NCI-H2227 (cell line): ENCODE results near the gene FAM181A.

Experiments used
- DNase-seq: peaks from one replicate; lab custom pipeline; 2025; ENCODE audit not compliant: unreplicated experiment; lab: John Stamatoyannopoulos, UW

The FAM181A gene

DNA sequence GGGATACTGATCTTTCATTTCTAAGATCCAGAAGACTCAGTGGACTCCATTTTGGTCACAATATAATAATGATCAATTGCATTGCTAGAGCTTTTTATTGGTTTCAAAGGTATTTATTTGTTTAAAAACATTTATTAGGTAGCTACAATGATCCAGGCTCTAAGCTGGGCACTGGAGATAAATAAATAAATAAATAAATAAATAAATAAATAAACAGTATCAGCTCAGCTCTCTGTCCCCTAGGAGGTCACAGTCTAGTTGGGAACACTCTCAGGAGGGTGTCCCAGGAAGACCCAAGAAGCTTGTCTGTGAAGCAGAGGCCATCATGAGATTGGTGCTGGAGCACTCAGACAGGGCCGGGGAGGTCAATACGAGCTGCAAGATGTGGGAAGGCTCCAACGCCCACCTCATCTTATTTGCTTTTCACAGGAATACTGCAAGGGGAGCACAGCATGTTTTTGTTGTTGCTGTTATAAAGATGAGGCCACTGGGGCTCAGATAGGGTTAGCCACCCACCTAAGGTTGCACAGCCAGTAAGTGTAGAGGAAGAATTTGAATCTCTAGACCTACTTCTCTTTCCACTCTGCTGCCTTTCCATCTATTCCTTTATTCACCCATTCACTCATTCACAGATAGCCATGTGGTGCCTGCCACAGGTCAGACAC, 33.8 kb downstream of the FAM181A start:
- no peak for DNase-seq

DNA sequence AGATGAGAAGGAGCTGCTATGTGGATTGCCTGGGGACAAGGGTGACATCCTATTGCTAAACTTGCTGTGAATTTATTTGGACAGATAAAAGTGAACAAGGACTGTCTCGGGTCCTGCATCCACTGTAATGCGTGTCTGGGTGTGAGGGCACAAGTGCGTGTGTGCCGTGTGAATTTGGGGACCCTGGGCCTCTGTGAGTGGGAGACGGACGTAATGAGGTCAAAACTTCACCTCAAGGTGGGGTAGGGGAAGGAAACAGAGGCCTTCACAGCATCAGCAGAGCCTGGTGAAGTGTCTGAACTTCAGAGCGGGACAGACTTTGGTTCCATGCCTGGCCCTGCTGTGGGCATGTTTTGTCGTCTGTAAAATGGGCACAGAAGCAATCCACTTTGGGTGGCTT, 34.5 kb downstream of the FAM181A start:
- no peak for DNase-seq

DNA sequence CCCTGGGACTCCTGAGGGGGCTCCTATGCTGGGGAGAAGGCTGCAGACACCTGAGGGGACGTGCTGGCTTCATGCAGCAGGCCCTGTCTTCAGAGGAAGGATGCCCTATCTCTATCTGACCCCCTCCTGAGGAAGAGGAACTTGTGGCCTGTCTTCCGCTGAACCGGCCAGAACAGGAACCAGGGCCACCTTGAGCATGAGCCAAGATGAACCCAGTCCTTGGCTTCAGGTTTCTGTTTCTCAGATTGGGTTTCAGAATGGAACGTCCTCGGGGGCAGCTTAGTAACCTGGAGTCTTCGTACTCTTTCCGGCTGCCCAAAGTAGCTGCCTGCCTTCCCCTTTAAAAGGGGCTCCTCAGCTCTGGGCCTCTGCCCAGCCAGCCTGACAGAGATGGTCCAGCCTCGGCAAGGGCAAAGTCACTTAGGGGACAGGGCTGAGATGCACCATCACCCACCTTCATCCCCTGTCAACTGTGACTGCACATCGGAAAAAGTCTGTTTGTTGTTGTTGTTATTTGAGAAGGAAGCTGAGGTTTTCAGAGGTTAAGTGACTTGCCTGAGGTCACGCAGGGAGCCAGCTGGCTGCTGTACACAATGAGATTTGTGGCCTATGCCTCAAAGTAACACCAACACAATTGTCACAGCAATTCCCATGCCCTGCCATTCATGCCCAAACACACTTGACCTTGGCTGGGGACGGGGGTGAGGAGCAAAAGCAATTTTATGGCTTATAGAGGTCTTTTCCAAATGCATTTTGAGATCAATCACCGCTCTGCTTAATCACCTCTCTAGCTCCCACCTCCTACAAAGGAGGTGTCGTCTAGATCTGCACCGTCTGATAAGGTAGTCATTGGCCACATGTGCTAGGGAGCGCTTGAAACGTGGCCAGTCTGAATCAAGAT, 35.8 kb downstream of the FAM181A start:
- no peak for DNase-seq

DNA sequence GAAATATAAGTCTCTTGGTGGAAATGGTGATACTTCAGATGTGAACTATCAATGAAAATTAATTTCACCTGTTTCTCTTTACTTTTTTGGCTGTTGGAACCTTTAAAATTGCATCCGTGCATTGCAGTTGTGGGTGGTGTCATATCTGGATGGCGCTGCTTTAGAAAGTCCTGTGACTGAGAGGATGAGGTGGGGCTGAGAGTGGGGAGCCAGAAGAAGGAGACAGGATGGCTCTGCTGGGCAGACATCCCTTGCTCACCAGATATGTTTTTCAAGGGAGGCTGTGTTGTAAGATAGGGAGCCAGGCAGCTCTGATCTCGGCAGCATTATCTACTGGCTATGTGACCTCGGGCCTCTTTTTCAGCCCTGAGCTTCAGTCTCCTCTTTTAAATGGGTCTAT, 36.5 kb downstream of the FAM181A start:
- no peak for DNase-seq

DNA sequence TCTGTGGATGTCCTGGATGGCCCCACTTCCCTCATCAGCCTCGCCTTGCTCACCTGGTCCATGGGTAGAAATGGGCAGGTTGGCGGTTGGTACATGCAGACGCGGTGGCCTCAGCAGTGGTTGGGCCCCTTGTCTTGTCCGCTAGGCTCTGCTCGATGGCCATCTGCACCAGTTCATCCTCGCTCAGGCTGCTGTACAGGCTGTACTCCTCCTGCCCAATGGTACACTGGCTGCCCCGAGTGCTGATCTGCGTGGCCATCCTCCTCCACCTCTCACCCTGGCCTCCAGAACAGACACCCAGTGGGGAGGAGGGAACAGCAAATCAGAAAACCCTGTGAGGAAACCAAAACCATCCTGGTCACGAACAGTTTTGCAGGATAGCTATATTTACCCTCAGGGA, 37.1 kb downstream of the FAM181A start:
- DNase-seq: no peak

DNA sequence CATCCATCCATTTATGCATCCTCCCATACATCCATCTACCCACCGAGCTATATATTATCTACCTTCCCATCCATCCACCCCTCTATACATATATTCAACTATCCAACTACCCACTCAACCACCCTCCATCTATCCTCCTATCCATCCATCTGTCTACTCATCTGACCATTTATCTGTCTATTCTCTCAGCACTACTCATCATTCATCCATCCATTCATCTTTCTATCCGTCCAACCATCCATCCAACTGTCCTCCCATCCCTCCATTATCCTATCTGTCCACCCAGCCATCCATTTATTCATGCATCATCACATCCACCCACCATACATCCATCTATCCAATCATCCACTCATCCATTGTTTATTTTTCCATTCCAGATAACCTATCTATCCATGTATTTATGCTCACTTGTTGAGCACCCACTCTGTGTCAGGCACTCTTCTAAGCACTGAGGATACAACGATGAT, 37.7 kb downstream of the FAM181A start:
- no peak for DNase-seq

DNA sequence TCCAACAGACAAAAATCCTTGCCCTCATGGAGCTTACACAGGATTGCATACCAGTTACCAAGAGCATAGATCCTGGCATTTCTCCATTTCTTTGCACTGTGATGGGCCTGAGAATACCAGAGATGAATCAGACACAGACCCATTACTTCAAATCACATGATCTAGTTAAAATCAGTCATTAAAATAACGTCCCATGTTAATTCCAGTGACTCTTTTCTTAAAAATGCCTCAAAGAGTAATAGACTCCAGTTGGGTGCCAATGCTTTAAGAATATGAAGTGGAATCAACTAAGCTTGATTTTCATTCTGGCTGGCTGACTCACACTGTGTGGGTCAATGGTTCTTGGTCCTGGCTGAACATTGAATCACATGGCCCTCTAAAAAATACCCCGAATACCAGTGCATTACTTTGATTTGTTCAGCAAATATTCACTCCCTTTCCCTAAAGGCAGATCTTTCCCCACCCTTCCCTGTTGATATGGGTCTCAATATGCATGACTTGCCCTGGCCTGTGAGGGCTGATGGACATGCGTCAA, 38.2 kb downstream of the FAM181A start:
- DNase-seq: no peak

DNA sequence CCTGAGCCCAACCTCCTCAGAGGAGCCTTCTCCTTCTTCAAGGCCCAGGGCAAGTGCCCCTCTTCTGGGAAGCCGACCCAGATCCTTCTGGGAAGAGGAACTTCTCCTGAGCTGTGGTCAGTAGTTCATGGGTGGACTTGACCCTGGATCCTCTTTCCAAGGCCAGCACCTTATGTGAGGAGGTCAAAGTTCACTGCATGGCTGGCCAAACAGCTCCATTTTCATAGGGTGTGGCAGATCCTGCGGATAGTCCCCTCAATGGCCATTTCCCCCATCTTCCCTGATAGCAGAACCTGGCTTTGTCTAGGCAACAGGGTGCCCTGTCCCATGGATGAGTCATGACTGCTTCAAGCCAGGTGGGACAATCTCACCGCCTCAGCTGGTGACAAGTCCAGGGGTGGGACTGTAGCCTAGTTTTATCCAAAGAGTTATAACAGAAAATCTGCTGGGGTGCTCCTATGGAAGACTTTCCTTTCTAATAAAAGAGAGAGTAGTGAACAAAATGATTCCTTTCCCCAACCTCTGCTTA, 38.9 kb downstream of the FAM181A start:
- DNase-seq: no peak

DNA sequence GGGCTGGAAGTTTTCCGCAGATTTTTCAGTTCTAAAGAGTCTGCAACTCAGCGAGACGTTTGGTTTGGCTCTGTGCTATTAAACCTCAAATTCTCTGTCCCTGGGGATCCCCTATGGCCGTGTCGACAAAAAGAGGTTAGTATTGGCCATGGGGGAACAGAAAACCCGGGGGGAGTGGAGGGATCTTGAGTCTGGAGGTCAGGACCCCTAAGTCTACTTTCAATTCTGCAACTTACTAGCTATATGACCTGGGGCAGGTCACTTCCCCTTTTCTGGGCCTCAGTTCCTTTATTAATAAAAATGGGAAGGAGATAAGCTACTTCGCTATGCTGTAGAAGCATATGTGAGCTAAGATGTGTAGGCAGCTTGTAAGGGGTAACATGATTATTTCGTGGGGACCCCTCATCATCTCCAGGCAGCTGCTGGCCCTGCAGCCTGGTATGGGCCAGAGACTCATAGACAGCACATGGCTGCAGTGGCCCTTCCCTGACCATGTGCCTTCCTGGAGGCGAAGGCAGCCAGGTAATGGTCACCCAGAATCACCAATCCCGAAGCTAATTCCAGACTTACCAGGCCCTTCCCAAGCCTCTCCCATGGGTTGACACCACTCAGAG, 40.6 kb downstream of the FAM181A start:
- DNase-seq: no peak

DNA sequence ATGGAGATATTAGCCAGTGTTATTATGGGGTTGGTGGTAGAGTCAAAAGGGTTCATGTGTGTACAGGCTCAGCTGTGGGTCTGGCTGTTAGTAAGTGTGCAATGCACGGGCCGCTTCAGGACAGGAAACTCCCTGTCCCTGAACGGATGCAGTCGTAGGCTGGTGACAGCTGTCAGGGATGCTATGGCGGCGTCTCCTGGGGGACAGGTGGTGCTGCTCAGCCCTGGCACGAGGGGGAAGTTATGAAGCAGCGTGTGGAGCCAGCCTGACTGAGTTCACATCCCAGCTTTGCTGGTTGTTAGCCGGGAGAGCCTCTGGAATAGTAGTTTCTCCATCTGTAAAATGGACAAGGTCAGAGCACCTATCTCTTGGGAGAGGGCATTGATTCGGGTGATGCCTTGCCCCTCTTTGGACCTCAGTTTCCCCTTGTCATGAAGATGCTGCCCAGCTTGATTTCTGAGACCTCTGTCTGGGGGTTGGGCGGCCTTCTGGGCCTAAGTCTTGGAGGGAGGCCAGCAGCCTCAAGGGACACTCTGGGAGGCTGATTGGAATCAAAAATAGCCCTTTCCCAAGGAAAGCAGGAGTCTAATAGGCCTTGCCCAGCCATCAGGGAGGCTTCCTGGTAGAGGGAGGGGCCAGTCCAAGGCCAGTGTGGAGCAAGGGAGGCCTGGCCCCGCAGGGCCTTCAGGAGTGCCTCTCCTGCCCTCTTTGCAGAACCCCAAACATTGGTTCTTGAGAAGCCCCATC, 42.1 kb downstream of the FAM181A start:
- DNase-seq: no peak

DNA sequence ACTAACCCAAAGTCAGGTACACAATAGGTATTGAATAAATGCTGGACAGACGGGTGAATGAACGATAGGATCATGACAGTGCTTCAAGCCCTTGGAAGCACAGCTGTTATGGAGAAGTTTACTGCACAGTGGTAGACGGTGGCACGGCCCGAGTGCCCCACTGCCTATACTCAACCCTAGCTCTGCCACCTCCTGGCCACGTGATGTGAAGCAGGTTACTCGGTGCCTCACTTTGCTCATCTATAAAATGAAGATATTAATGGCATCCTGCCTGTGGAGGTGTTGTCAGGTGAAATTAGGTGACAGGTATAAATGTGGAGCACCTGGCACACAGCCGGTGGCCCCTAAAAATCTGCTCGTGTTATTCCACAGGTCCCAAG, 43.4 kb downstream of the FAM181A start:
- DNase-seq: no peak

DNA sequence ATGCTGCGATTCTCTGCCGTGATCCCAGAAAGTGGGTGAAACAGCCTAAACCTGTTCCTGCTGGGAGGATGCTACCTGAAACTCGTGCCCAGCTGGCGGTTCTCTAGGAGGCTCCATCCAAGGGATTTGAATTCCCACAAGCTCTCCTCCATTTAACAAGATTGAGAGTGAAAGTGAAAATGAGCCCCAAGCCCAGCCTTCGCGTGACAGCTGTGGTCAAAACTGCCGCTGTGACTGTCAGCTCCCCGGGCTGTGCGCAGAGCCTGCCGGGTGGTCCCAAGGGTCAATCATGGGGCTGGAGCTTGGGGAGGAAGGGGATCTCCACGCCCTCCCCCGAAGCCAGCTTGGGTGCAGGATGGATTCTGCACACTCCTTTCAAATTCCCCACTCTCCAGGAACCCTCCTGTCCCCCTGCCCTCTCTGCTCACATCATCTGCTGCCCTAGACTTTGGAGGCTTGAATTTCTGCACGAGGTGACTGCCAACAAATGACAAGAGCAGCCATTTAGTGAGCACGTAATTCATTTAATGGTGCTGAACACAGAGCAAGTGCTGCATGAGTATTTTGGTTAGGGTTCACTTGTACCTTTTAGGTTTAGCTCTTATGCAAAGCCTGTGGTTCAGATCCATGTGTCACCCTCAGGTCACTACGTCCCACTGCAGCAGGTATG, 44.0 kb downstream of the FAM181A start:
- no peak for DNase-seq

DNA sequence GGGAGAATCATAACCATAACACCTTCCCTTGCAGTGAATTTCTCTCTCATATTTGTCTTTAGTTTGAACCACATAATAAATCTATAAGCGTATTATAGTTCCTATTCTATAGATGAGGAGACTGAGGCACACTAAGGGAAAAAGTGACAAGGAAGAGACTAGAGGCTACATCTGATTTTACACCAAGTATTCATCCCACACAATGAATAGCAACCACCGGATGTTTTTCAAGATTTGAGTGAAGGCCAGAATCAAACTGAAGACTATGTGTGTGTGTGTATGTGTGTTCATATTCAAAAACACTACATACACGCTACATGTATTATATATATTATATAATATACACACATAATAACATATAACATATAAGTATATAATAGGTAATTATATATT, 44.5 kb downstream of the FAM181A start:
- no peak for DNase-seq

DNA sequence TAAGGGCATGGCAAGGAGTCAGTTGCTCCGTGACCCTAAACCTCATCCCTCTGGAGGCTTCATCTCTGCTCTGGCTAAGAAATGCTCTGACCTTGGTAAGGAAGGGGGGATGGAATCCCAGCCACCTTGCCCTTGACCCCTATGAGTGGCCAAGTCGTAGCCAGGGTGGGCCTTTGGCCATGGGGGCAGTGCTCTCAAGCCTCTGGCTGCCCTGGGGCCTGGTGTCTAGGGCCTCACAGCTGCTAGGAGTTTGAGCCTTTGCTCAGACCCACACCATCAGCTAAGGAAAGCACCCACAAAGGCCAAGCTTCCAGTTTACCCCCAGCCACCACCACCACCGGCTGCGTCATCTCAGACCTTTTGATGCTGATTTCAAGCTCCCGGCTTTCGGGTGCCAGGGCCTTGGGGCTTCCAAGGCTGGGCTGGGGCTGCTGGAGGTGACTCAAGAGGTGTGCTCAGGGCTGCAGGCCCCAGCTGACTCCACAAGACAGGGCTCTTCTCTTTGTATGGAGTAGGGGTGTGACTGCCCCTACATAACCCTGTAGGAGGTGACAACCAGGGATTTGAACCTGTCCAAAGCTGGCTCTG, 45.6 kb downstream of the FAM181A start:
- DNase-seq: no peak

DNA sequence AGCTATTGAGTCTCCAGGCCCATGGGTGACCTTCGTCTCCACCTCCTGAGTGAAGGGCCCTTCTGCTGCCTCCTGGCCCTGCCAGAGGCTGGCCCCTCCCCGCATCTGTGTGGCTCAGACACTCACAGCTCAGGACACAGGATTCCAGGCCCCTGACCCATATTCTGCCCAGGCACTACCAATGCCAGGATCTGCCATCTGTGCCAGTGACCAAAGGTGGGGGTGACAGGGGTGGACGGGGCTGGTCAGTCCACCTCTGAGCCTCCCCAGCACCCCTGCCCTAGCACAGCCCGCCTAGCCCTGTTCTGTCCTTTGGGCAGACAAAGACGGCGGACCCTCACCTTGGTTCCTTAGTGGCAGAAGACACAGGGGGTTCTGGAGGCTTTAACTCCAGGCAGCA, 46.5 kb downstream of the FAM181A start:
- no peak for DNase-seq

DNA sequence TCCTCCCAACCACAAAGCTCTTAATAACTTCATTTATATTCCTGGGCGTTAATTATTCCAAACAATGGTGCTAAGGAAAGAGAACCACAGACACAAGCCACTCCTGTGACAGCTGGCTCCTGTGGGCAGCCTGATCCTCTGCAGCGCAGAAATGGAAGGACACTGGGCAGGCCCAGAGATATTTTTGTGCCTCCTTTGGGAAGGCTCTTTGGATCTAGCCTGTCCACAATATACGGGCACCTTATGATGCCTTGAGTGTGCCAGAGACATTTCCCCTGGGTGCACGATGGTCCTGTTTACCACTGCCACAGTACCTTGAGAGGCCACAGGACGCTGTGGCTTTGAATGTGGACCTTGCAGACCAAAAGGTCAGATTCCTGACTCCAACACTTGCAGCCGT, 47.2 kb downstream of the FAM181A start:
- DNase-seq: no peak

DNA sequence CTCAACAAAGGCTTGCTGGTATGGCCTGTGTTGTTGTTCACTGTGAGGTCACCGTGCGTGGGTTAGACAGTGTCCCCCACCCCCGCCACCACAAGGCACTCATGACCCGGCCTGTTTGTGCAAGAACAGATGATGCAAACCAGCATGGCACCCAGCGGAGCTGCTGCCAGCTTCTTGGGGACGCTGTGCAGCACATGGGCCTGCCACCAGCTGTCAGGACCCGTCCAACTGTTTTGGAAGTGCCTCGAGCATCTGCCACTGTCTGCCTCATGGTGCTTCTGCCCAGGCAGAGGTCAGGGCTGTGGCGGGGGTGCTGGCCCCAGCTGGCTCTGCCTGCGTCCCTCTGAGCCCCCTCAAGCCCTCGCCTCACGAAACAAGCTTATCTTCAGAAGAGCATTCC, 47.7 kb downstream of the FAM181A start:
- no peak for DNase-seq

DNA sequence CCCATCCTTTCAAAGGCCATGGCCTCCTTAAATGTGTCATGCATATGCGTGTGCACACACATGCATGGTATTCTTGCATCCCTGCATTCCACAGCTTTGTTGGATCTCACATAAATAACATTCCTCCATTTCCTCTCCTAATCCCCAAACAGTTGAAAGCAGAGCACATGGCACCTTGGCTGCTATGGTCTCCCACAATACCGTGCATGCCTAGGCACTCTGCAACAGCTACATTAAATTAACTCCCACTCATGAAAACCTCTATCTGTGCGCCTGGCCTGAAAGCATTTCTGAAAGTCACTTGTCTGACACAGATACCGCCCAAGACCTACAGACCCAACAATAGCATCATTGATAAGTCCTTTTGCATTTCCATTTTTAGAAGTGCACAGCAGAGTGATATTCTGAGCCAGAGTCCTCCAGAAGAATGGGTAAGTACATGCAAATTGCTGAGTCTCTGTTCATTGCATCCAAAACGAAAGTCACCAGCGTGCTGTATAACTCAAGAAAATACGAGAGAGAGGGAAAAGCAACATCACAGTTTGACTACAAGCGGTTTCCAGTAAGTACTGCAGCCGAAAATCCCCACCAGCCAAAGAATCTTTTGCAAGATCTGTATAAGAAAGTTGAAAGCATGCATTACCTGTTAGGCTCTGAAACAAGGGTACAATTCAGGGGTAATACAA, 48.8 kb downstream of the FAM181A start:
- no peak for DNase-seq

DNA sequence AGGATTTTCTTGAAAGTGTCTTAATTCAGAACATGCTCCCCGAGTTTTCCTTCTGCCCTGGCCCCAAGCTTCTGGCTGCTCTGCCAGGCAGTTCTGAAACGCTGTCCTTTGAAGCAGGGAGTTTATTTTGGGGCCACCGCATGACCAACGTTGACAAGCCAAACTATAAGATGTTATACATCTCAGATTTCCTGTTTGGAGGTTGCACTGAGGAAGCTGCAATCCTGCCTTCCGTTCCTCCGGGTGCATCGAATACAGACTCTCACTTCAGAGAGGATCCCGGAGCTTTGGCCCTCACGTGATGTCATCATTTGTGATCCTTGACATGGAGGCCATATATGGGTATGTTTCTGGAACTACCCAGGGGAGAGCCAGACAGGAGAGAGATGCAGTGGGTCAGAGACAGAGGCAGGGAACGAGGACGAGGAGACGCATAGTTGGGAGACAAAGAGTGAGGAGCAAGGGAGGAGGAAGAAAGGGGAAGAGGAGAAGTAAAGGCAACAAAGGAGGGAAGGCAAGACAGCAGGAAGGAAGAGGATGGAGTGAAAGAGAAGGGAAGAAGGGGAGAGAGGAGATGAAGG, 49.4 kb downstream of the FAM181A start, which contains the start of gene ASB2:
Gene ASB2, minus strand, starts transcription at position 94 of the 581 bp plus-strand sequence. CDS start 12,031 bp downstream, outside the sequence.
- DNase-seq: no peak
